GM12865 (cell line): Measurements from ENCODE around the gene SGTB.

Experiments
- DNase-seq: peaks from one replicate; pipeline ENCODE4 v3.0.0; 2010; ENCODE audit warnings: low read depth
- H3K4me3 ChIP-seq: 2 replicates; pipeline ENCODE4 v1.5.1; 2011; ENCODE audit warnings: mild to moderate bottlenecking, low read depth, low read length, control low read depth
- TF ChIP-seq, protein P1 (sequence below): IDR thresholded peaks from 2 replicates; pipeline ENCODE4 v1.5.1; 2011; ENCODE audit warnings: low read length, control low read depth, low read depth, inconsistent platforms; ENCODE audit not compliant: insufficient read depth; ENCODE audit errors: missing control alignments

Gene SGTB

DNA sequence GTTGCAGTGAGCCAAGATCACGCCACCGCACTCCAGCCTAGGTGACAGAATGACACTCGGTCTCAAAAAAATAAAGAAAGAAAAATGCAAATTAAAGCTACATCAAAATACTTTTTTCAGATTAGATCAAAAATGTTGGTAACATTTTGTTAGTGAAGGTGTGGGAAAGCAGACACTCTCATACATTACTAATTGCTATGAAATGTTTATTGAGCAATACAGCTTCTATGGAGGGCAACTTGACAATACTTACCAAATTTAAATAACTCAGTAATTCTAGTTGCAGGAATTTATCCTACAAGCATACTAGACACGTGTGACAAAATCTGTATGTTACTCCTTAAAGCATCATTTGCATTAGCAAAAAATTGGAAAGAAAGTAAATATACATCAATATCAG lies 101.9 kb downstream of the SGTB start:
- no peak for DNase-seq
- TF ChIP-seq, protein P1, sequence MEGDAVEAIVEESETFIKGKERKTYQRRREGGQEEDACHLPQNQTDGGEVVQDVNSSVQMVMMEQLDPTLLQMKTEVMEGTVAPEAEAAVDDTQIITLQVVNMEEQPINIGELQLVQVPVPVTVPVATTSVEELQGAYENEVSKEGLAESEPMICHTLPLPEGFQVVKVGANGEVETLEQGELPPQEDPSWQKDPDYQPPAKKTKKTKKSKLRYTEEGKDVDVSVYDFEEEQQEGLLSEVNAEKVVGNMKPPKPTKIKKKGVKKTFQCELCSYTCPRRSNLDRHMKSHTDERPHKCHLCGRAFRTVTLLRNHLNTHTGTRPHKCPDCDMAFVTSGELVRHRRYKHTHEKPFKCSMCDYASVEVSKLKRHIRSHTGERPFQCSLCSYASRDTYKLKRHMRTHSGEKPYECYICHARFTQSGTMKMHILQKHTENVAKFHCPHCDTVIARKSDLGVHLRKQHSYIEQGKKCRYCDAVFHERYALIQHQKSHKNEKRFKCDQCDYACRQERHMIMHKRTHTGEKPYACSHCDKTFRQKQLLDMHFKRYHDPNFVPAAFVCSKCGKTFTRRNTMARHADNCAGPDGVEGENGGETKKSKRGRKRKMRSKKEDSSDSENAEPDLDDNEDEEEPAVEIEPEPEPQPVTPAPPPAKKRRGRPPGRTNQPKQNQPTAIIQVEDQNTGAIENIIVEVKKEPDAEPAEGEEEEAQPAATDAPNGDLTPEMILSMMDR: no peak
- H3K4me3 ChIP-seq: no peak overlapping the region
